Effector CD4-positive, alpha-beta T cell (primary cell): ENCODE results near the gene BRIP1.
"Not testable (repeated sequence)": the region's sequence is repeated elsewhere in the genome, so short reads cannot be mapped to it uniquely, and the experiment has no call there.

Source experiments
- DNase-seq: peaks from one replicate; pipeline ENCODE4 v3.0.0-alpha.2; 2020

Gene BRIP1

GRCh38 chr17:61863801-61864126 is 436 bp upstream of the BRIP1 start:
- no peak for DNase-seq

GRCh38 chr17:61862105-61862574 is 1.2 kb downstream of the BRIP1 start:
- DNase-seq: no peak

GRCh38 chr17:61860397-61860796 is 2.9 kb downstream of the BRIP1 start:
- DNase-seq: not testable (repeated sequence)

- no peak for DNase-seq
Observed at GRCh38 chr17:61856035-61856434, 7.3 kb downstream of the BRIP1 start.

GRCh38 chr17:61852857-61853256 is 10.5 kb downstream of the BRIP1 start:
- no peak for DNase-seq

DNA sequence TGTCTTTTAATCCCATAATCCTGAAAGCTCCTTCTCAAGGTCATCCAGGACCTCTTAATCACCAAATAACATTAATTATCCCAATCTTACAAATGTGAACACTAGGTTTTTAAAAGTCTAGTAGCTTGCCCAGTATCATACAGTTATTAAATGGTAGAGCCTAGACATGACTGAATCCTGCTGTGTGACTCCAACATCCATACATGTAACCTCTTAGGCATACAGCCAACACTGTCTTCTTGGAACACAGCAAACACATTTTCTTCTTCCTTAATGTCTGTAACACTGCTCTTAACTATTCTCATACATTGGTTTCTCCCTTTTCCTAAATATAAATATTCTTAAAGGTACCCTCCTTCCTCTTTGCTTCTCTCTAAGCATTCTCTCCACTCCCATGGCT is 13.7 kb downstream of the BRIP1 start:
- DNase-seq: no peak

GRCh38 chr17:61848896-61849295 is 14.4 kb downstream of the BRIP1 start:
- DNase-seq: no peak

- DNase-seq: no peak
Observed at GRCh38 chr17:61848247-61848646, 15.1 kb downstream of the BRIP1 start.

GRCh38 chr17:61847659-61848058 is 15.7 kb downstream of the BRIP1 start:
- DNase-seq: no peak

GRCh38 chr17:61846761-61847375 is 16.5 kb downstream of the BRIP1 start:
- no peak for DNase-seq

GRCh38 chr17:61846088-61846487 is 17.2 kb downstream of the BRIP1 start:
- DNase-seq: no peak

DNA sequence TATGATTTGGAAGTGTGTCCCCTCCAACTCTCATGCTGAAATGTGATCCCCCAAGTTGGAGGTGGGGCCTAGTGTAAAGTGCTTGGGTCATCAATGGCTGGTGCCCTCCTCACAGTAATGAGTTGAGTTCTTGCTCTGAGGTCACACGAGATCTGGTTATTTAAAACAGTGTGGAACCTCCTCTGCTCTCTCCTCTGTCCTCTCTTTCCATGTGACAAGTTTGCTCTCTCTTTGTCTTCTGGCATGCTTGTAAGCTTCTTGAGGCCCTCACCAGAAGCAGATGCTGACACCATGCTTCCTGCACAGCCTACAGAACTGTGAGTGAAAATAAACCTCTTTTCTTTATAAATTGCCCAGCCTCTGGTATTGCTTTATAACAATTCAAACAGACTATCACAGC is 19.9 kb downstream of the BRIP1 start:
- no peak for DNase-seq

- no peak for DNase-seq
Observed at GRCh38 chr17:61842899-61843298, 20.4 kb downstream of the BRIP1 start.

DNA sequence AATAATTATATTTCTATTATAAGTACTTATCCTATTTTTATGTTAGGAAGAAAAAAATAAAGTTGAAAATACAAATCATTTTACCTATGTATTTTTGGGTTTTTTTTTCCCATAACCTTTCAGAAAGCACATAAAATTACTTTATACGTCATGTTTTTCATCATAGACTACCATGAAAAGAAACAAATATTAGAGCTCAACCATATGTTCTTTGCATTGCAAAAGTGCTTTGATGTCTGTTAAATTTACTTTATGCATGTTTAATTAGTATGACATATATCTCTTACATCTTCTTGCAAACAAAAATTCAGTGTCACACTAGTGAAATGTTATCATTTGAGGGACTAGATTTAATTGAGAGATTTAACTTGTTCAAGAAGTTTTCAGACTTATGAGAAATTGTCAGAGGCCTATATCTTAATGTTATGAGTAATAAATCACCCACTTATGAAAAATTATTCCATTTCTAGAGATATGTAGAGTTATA is 24.0 kb downstream of the BRIP1 start:
- no peak for DNase-seq

DNA sequence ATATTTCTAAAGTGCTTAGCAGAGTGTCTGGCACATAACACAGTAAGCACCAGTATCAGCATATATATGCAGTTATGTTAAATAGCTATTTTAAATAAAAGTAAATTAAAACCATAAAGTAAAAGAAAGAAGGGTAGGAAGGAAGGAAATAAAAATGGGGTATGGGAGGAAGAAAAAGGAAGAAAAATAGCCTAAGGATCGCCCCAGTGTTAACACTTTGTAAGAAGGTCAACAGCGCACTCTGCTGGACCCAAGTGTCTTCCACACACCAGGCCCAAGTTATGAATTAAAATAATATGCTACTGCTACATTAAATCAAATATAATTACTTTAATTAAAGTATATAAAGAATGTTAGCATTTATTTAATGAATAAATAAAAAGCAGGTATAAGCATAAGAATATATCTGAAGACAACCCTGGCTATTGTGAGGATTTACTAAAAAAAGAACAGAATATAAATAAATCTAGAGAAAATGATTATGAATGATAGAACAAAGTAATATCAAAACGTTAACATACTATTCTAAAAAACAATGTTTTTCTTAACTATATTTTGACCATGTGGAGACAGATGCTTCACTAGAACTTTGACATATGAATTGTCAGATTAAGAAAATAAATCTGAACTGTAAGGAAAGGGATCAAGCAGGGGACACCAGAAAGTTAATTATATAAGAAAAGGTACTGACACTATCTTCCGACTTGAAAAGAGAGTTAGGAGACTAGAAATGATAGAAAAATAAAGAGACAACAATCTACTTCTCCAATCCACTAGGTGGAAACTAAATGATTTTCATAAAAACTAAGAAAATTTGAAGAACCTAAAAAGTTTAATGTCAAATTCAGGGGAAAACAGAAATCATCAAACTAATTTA is 25.9 kb downstream of the BRIP1 start:
- DNase-seq: peak; percentile 39

DNA sequence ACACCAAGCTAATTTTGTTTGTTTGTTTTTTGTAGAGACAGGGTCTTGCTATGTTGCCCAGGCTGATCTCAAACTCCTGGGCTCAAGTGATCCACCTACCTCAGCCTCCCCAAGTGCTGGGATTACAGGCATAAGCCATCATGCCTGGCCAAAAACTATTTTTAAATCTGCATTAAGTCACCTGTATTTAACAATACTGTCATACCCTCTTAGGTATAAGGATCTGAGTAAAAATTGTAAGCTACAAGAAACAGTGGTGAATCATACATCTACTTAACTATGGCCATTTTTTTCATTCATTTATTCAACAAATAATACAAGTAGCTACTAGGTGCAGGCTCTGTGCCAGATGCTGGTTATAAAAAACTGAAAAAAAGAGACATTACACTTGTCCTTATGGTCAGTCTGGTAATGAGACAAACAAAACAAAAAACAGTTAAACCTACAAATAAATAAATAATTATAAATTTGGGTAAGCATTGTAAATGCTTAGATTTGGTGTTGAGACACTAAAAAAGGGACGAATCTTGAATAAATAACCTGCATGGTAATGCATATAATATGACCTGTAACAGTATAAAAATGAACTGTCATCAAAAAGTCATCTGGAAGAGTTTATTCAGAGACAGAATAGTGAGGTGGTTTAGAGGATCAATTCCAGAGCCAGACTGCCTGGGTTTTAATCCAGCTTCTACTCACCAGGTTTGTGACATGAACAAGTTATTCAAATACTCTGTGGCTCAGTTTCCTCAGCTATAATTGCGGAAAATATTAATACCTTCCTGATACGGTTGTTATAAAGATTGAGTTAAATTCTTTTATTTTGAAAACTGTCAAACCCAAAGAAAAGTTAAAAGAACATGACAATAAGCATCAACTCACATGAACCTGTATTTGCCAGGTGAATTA is 26.8 kb downstream of the BRIP1 start:
- no peak for DNase-seq

- no peak for DNase-seq
Observed at GRCh38 chr17:61835606-61836005, 27.7 kb downstream of the BRIP1 start.

DNA sequence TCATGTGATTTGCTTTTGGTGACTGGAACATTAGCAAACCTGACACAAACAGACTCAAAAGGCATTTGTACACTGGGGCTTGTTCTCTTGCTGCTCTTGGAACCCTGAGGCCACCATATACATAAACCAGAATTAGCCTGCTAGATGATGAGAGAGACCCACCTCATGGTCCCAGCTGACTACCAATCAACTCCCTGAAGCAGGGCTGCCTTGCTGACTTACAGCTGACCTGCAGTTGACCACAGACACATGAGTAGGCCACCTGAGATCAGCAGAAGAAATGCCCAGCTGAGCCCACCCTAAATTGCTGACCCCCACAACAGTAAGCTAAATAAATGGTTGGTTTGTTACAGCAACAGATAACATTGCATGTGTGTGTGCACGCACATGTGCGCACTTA is 28.7 kb downstream of the BRIP1 start:
- no peak for DNase-seq

DNA sequence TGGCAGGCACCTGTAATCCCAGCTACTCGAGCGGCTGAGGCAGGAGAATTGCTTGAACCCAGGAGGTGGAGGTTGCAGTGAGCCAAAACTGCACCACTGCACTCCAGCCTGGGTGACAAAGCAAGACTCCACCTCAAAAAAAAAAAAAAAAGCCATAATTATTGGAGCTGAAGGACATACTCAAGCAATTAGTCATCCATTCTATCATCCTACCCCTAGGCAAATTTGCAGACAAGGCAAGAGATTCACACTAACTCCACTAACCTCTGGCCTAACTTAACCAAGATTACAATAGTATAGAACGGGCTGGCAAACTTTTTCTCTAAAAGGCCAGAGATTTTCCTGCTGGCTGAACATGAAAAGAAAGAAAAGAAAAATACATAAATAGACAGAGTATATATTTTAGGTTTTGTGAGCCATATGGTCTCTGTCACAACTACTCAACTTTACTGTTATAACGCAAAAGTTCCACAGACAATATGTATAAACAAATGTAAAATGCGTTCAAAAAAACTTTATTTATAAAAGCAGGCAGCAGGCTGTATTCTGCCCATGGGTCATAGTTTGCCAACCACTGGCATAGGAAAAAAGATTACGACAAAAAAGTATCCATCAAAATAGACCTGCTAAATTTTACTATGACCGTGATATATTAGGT is 29.7 kb downstream of the BRIP1 start:
- DNase-seq: no peak

DNA sequence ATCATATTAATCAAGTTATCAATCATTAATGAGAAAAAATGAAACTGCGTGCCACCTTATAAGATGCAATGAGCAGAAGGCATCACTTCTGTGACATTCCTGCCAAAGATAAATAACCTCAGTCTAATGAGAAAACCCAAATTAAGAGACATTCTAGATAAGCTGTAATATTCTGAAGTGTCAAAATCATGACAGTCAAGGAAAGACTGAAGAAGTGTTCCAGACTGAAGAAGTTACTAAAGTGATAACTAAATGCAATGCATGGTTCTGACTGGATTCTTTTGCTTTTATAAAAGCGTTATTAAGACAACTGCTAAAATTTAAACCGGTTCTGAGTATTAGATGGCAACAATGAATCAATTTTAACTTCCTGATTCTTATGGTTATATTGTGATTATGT is 30.9 kb downstream of the BRIP1 start:
- no peak for DNase-seq

GRCh38 chr17:61831099-61831498 is 32.2 kb downstream of the BRIP1 start:
- DNase-seq: no peak

- no peak for DNase-seq
Observed at GRCh38 chr17:61828694-61829093, 34.6 kb downstream of the BRIP1 start.
